DOHH2 (cell line): ENCODE results near the gene CMIP.

ENCODE experiments used
- EZH2phosphoT487 ChIP-seq: fragments of 200-600 bp; sonication (generic); IDR thresholded peaks from 2 replicates; pipeline ENCODE4 v1.6.1; 2017; ENCODE audit warnings: borderline replicate concordance, mild to moderate bottlenecking, antibody characterized with exemption, low read length, moderate library complexity, mixed read lengths
- TF ChIP-seq, protein P1 (sequence below): fragments of 200-600 bp; sonication (generic); IDR thresholded peaks from one replicate; pipeline ENCODE4 v1.5.1; 2014; ENCODE audit warnings: antibody characterized with exemption, mild to moderate bottlenecking, low read depth, low read length; ENCODE audit not compliant: poor library complexity, severe bottlenecking

GRCh38 chr16:81587626-81588160, 143.1 kb downstream of the CMIP start:
- TF ChIP-seq, protein P1, sequence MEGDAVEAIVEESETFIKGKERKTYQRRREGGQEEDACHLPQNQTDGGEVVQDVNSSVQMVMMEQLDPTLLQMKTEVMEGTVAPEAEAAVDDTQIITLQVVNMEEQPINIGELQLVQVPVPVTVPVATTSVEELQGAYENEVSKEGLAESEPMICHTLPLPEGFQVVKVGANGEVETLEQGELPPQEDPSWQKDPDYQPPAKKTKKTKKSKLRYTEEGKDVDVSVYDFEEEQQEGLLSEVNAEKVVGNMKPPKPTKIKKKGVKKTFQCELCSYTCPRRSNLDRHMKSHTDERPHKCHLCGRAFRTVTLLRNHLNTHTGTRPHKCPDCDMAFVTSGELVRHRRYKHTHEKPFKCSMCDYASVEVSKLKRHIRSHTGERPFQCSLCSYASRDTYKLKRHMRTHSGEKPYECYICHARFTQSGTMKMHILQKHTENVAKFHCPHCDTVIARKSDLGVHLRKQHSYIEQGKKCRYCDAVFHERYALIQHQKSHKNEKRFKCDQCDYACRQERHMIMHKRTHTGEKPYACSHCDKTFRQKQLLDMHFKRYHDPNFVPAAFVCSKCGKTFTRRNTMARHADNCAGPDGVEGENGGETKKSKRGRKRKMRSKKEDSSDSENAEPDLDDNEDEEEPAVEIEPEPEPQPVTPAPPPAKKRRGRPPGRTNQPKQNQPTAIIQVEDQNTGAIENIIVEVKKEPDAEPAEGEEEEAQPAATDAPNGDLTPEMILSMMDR: no peak
- no peak for TF ChIP-seq EZH2phosphoT487
